ENCODE results near the gene KCNG2.

The KCNG2 gene

DNA sequence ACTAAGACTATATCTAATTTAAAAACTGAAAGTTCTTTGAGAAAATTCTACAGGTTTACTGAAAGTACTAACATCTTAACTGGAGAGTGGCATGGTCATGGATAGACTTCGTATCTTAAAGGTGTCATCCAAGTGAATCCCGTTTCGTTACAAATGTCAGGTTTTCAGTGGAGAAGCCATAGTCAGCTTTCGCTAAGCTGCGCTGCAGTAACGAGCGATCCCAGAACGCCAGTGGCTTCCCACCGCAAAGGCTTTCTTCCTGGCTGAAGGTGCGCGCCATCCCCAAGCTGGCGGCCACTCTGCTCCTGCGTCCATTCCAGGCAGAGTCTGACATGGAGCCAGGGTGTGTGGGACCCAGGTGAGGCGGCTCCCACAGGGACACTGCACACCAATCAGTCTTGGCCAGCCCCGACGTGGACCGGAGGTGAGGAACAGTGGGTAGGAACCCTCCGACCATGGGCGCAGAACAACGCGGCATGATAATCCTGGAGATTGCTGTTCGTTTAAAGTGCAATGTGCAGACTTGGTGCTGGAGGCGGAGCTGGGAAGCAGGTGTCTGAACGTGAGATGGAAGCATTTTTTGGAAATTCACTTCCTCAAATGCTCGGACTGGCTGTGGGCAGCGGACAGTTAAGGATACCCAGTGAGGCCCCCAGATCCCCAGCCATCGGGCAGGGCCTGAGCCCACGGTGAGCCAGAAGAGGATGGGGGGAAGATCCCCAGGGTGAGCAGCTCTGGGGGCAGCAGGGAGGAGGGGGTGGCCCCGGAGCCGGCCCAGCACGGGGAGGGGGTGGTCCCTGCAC lies 27.8 kb upstream of the KCNG2 start:
- DNase-seq, result no peak

DNA sequence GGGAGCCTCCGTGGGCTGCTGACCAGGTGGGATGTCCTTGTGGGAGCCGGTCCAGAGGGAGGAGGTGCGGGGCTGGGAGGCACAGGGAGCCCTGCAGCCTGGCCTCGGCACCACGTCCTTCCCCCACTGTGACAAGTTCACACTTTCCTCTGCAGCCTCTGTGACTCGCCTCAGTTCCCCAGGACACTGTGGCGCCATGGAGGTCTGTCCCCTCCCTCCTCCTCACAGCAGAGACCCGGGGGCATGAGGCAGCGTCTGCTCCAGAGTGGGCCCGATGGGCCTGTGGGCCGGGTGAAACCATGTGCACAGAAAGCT lies 27.3 kb upstream of the KCNG2 start:
- no peak for DNase-seq

DNA sequence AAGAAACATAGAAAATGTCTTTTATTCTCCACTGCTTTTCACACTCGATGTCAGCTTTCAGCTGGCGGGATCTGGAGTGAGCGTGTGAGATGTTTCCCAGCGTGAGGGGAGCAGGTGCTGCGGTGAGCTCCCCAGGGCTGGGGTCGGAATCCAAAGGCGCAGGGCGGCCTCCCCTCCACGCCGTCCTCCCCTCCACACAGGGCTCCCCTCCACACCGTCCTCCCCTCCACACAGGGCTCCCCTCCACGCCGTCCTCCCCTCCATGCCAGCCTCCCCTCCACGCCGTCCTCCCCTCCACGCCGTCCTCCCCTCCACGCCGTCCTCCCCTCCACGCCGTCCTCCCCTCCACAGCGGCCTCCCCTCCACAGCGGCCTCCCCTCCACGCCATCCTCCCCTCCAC lies 26.9 kb upstream of the KCNG2 start:
- no peak for DNase-seq

DNA sequence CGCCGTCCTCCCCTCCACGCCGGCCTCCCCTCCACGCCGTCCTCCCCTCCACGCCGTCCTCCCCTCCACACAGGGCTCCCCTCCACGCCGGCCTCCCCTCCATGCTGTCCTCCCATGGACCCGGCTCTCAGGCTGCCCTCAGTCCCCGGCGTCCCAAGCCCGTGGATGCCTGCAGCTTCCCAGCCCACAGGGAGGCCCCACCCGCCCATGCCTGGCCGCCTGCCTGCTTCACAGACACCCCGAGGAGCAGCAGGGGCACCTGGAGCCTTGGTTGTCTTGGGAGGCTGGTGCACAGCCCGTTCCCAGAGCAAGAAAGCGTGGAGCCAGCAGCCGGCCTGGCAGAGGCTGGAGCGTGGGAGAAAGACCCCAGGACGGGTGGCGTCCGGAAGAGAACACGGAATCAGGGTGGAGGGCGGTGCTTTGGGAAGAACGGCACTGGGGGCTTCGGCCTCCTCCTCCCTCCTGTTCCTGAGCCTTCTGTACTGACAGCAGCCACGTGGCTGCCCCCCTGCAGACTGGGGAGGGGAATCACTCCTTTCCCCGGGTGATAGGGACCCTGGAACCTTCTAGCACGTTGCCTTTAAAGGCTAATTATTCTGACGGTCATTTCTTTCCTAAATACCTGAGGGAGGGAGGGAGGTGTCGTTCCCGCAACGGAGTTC lies 26.2 kb upstream of the KCNG2 start:
- DNase-seq, result no peak

DNA sequence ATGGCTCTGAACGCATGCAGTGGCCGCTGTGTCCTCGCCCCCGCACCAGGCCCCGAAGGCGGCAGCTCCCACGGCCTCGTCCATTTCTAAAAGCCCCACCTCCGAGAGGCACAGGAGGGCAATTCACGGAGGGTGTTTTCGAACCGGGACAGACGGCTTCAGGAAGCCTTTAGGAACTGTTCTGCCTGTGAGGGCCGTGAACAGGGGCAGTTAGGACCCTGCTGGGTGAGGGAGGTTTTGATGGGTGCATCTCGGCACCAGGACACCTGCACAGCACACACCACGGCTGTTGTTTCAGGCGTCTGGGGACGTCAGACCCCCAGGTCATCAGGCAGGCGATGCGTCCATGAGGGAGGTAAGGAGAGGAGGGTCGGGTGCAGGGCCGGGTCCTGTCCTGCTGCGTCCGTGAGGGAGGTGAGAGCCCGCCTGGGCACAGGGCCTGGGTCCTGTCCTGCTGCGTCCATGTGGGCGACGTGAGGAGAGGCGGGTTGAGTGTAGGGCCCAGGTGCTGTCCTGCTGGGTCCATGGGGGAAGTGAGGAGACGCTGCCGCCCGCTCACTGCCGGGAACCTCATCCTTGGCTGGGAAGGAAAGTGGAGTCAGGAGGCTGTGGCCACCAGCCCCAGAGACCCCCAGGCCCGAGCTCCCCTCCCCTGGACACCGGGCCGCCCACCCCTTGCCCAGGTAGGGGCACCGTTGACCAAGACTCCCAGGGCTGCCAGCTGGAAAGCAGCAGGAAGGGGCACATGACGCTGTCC lies 25.5 kb upstream of the KCNG2 start:
- DNase-seq, result no peak

DNA sequence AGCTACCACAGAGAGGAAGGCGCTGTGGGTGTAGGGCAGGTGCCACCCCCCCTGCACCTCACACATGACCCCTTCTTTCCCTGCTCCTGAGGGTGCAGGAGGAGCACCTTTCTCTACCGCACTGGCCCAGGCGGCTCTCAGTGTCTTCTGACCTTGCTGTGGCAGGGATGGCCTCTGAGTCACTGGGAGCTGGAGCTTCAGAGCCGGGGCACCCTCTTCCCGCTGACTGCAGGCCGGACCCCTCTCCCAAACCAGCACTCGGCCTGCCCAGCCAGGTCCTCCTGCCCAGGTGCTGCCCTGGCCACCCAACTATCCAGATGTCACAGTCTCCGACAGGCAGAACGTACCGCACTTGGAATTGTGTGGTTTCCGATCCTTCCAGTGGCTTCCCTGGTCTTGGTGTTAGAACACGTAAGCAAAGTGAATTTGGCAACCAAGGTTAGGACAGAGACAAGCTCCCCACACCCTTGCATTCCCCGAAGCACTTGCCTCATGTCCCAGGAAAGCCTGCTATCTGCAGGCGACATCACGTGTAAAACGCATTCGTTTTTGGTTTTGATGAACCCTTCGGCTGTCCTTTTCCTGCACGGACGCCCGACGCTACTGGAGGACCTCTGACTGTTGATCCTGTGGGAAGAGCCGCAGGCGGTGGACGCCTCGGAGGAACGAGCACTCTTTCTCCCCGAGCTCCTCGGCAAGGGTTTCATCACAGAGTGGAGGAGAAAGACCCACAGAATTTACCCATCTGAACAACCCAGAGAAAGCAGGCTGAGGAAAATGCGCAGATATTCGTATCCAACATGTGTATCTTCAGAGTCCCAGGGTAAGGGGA lies 24.7 kb upstream of the KCNG2 start:
- DNase-seq, result no peak

DNA sequence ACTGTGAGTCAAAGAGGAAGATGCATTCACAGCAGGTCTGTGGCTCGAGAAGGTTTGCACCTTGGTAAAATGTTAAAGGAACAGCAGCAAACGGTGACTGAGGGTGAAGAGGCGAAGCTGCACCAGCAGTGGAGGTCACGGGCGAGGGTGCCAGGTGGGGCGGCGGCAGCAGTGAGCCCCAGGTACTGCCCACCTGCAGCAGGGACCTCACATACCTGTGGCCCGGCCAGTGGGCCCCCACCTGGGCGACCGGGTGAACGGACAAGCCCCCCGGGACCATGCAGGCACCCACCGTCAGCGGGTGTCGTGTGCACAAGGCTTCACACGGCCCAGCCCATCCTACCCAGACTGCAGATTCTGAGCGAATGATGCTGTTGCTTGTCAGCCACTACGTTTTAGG lies 23.6 kb upstream of the KCNG2 start:
- no peak for DNase-seq

DNA sequence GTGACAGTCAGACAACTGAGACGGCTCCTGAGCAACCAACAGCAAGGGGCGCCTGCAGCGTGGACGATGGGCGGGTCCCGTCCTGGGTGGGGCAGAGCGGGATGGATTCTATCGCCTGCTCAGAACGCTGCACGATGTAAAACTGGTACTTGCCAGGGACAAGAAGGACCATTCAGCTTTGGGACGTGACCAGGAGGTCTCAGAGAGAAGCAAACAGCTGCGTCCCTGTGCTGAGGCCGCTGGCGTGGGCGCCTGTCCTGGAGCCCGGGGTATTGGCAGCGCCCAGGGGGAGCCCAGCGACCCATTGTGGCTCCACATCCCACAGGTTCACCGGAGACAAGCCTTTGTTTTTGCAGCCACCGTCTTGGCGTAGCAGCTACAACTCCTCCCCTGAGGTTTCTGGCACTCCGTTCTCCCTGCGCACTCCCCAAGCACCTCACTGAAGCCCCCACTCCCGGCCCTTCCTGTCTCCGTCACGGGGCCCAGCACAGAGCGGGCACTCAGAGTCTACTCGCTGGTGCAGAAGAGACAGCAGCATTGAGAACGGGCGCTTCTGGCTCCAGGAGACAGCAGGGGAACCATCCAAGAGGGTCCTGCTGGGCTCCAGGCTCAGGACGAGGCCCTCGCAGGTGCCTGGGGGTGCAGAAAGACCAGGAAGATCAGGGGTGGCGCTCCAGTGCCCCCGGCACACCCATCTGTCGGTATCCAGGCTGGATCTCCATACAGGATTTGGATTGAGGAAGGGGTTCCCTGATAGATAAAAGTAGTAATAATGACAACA lies 22.1 kb upstream of the KCNG2 start:
- DNase-seq, result no peak

DNA sequence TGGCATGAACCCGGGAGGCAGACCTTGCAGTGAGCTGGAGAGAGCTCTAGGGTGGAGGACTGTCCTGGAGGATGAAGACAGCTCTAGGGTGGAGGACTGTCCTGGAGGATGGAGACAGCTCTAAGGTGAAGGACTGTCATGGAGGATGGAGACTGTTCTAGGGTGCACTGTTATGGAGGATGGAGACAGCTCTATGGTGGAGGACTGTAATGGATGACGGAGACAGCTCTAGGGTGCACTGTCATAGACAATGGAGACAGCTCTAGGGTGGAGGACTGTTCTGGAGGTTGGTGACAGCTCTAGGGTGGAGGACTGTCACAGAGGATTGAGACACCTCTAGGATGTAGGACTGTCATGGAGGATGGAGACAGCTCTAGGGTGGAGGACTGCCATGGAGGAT lies 21.1 kb upstream of the KCNG2 start:
- DNase-seq, result no peak

DNA sequence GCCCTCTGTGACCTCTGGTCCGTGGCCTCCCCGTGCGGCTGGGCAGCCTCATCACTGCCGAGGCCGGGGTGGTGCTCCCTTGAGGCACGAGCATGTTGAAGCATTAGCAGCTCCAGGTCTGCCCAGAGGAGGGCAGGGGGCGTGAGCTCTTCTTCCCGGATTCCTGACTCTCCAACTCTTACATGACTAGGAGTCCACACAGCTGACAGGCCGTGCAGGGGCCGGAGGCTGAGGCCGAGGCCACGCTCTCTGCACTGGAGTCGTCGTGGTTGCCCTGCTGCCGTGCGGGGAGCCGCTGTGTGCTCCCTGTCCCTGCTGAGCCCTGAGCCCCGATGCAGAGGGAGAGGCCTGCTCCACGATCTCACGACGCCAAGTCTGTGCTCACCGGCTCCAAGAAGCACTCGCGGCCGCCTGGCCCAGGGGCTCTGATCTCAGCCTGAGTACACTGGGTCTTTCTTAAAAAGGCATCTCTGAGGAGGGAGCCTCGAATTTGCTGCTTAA lies 19.4 kb upstream of the KCNG2 start:
- DNase-seq, result no peak

DNA sequence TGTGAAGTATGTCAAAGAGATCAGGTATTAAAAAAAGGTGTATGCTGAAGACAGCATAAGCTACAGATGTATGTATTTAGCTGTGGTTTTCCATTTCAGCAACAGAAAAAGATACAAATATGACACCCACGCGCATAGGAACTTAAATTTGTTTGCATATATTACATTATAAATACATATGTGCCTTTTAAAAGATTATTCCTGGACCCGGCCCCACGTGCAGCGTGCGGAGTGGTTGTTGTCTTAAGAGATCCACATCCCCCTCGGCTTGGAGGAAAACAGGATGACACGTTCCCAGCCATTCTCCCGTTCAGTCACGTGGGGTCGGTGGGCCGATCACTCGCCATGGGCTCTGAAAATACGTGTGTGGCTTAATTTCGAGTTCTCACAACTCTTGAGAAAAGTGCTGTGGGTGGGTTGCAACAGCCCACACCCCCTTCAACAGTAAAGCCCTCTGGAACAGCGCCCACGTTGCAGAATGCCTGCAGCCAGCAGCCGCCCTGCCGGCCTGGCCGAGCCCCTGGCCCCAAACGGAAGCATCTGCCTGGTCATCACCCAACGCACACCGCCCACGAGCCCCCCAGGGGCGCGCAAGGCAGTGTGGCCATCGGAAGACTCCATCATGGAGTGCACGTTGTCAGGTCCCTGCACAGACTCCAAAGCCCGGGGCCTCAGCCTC lies 18.6 kb upstream of the KCNG2 start:
- no peak for DNase-seq

DNA sequence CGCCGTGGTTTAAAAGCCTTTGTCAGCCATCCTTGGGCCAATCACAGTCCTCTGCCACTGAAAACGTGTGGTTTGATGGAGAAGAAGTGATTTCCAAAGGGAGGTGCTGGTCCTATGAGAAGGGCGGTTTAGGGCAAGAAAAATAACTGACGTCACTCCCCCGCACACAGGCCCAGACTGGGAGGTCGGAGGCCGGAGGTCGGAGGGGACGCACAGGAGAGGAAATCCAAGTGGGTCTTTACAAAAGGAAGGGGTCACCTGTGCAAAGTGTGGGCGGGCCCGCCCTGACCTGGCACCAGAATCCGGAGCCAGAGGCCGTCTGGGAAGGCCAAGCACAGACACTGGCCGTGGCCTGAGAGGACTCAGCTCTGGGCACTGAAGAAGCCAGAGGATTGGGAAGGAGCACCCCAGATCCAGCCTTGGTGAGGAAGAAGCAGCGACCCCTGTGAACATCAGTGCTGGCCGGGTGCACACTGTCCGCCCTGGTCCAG lies 18.0 kb upstream of the KCNG2 start:
- no peak for DNase-seq

DNA sequence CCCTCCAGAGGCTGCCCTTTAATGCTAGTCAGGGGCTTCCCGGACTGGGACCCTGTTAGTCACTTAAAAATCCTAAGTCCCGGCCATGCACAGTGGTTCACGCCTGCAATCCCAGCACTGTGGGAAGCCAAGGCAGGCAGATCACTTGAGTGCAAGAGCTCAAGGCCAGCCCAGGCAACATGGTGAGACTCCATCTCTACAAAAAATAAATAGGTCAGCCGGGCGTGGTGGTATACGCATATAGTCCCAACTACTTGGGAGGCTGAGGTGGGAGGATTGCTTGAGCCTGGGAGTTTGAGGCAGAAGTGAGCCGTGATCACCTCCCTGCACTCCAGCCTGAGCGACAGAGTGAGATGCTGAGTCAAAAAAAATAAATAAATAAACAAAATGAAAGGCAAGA lies 17.2 kb upstream of the KCNG2 start:
- DNase-seq, result no peak

DNA sequence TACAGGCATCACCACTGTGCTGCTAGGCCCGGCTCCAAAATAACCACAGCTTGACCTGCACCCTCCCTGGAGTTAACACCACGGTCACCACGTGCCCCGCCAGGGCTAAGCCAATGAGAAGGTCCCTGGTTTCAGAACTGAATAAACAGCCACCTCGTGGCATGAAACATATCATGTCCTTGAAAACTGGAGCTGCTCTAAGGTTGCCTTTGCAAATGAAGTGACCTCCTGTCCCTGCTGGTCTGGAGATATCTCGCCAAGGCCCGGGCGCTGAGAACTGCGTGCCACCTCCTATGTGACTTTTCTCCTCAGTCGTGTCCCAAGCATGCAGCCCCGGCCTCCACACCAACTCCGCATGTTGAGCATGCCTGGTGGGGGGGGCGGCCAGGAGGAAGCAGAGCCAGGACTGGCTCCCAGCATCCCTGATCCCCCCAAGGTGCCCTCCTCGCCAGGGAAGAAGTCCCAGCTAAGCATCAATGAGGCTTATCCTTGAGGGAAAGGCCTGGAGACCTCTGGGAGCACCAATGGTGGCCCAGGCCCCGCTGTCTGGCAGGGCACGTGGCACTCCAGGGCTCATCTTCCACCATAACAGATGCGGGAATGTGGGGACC lies 16.3 kb upstream of the KCNG2 start:
- DNase-seq, result no peak

DNA sequence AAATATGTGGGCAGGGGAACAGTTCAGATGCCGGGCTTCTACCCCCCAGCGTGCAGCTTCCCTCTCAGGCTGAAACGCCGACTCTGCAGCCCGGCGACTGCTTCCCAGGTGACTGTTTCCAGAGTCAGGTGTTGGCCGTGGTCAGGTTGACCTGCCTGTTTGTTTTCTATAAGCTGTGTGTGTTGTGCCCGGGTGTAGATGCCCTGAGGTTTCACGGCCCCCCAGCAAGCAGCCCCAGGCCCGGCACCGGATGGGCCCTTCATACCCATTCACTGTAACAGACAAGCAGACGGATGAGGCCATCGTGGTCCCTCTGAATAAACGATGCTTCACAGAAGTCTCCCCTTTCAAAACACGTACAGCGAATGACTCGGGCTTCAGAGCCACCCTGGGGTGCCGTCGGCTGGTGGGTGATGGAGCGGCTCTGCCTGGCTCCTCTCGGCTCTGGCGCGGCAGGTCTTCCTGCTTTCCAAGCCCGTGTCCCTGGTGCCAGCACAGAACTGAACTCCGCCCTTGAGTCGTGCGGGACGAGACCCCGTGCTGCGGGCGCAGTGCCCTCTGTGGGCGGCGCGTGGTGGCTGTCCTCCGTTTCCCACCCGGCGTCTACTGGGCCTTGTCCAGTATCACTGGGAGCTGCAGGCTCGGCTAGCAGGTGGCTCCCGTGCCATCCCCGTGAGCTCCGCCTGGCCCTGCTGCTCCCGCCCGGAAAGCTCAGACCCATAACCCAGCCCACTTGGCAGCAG lies 15.0 kb upstream of the KCNG2 start:
- no peak for DNase-seq

DNA sequence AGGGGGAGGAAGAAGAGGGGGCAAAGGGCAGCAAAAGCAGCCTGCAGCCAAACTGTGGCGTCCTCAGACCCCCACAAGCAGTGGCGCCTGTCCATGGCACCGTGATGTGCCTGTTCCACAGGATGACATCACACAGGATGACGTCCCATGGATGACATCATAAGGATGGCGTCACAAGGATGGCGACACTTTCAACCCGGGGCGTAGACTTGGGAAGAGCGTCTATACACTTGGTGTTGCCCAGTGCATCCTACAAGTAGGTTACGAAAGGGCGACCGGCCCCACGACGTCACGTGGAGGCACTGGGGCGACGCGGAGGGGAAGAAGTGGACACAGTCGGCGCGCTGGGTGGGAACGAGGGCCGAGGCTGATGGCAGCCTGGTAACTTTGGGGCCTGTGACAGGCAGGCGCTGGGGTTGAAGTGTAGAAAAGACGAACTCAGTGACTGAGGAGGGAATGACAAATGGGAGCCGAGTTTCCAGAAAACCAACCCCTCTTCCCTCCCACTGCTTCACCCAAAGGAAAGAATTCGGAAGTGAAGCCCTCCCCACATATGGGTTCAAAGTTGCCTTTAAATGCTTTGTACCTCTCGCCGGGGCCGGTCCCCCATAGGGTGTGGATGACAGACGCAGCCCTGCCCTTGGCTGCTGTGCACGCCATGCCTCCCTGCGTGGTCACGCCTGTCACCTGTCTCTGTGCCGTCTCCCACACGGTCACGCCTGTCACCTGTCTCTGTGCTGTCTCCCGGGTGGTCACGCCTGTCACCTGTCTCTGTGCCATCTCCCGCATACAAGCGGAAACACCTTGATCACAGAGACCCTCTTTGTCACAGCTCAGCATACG lies 13.4 kb upstream of the KCNG2 start:
- DNase-seq, result no peak

DNA sequence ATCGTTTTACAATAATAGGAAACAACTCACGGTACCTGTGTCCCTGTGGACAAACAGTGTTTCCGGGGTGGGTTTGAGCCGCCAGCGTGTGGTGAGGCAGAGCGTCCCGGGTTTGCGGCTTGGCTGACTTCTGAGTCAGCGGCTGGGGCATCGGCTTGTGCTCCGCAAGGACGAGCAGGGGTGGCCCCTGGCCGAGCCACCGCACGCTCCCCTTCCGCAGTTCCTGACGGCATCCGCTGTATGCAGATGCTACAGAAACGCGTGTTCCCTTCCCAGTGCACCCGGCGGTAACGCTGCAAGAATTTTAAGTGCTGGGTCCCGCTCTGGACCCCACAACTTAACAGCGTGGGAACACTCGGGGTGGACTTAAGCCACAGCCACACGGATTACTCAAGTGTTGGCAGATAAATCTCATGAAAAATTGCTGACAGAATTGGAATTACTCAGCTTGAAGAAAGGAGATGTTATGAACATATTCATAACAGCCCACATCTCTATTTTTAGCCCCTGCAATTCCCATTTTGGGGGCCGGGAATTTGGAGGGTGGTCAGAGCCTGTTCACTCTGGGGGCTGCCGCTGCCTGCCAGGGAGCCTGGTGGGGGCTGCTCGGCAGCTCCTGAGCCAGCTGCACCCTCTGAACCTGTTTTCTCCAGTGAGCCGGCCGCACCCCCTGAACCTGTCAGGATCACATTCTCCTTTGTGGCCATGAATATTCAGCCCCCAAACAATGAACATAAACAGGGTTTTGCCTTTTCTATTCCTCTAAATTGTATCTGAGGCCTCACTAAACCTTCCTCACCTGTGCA lies 12.6 kb upstream of the KCNG2 start:
- no peak for DNase-seq

DNA sequence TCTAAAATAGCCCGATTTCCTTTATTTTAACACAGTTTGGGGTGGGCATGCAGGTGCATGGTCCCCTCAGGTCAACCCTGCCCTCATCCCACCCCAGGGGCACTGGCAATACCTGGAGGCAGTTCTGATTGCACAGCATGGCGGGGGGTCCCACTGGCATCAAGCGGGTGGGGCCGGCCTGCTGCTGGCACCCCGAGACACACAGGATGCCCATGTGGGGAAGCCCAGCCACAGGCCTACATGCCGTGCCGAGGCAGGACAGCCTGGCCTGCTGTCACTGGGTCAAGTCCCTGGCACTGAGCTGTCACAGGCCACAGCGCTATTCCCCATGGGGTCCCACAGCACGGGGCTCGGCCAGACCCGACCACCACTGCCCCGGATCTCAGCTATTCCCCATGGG lies 11.9 kb upstream of the KCNG2 start:
- DNase-seq, result no peak
